Activated CD8-positive, alpha-beta memory T cell treated with anti-CD3 and anti-CD28 coated beads, Interleukin-2, amount 10 ng/mL, durations not matched to agents 7 days and 5 days (primary cell): ENCODE data around the gene TLL2. TPM values are rescaled to one million over a fixed set of nuclear protein-coding genes. Genes with fewer than 3 reads are reported as not detected.

Experiments used
- total RNA-seq, 2 experiments: library from RNA; stranded (reverse); gene quantifications; one replicate each; pipeline ENCODE4 v1.2.3, GENCODE V29; 2021

The TLL2 gene
- total RNA-seq, 2 experiments from 2014 or later = not detected

Other genes with a start within 250 kb of the TLL2 start
- not detected for gene BLNK, start 242.4 kb downstream of the TLL2 start, total RNA-seq
- gene DNTT, start 209.5 kb downstream of the TLL2 start, total RNA-seq = not detected
- not detected for gene OPALIN, start 154.9 kb downstream of the TLL2 start, total RNA-seq
- 10 to 100 TPM; 61.4 to 71.3 TPM for gene TM9SF3, start 73.1 kb upstream of the TLL2 start, total RNA-seq
- 10 to 100 TPM in 1 of 2 experiments, 1 to 10 TPM in 1; 8.7 to 11.5 TPM for gene PIK3AP1, start 206.6 kb upstream of the TLL2 start, total RNA-seq